Embryonic facial prominence (tissue), 1 donor: Measurements from ENCODE around the gene PGAP1.
"Not testable (repeated sequence)": the region's sequence is repeated elsewhere in the genome, so short reads cannot be mapped to it uniquely, and the experiment has no call there.

Experiments used
- DNase-seq: peaks from one replicate; pipeline ENCODE4 v3.0.0-alpha.2; 2016; ENCODE audit errors: extremely low spot score

Gene PGAP1

DNA sequence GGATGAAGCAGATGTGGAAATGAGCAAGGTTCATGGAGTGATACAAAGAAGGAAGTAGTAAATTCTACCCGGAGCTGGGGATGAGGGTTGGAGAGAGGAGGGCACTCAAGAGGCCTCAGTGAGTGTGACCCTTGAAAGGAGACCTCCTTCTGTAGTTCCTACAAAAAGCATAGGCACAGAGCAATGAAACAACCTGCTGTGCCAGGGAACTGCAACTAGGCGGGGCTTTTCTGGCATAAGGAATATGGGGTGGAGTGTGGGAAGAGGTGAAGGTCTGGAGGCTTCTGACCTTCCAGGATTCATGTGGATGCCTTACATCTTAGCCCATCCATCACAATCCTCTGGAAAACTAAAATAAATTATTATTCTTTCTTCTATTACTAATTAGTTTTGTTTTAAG is 25.5 kb upstream of the PGAP1 start:
- DNase-seq = no peak

GRCh38 chr2:196949116-196949515 is 22.6 kb upstream of the PGAP1 start:
- no peak for DNase-seq

DNA sequence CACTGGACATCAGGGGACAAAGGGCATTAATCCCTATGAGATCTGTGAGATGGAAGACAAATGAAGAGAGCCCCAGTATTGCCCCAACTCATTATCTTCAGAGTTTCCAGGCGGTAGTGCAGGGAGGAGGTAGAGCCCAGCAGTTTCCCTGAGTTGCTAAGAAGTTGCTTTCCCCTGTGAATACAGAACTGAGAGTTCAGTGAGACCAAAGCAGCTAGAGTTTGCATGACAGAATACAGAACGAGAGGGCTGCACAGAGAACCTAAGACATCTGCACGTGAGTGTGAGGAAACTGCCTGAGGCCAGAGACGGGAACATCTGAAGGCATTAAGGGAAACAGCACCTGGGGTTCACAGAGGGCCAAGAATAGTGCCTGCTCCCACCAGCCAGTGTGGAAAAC is 18.1 kb upstream of the PGAP1 start:
- no peak for DNase-seq

- DNase-seq = no peak
These were observed 15.0 kb upstream of the PGAP1 start for GRCh38 chr2:196941398-196942078.

DNA sequence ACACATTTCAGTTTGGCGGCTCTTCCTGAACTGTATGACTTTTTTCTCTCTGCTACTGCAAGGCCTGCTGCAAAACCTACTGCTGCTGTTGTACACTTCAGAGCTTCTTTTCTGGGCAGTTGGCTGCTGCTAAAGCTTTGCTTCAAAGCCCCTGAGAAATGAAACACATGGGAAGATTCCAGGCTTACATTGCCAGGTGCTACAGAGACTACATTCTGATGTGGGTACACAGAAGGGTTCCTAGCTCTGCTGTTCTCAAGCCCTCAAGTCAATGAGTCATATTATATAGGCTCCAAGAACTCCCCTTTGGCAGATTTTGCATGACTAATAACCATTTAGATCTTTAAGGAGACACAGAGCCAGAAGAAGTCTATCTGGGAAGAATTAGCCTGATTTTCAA is 12.9 kb upstream of the PGAP1 start:
- no peak for DNase-seq

GRCh38 chr2:196935432-196935831 is 8.9 kb upstream of the PGAP1 start:
- DNase-seq = no peak

DNA sequence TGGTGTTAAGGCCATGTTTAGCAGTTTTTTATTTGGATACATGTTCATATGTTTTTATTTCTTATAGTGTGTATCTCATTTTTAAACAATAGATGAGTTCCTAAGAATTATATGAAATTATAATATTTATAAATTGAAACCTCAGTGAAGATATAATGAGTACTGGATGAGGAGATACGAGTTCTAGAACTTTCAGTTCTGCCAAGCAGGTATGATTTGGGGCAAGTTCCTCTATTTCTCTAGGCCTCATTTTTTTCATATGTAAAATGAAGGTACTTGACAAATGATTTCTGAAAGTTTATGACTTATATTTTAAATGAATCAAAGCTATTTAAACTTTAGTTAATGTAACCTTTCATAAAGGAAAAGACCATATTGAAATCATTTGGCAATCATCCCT is 8.2 kb upstream of the PGAP1 start:
- no peak for DNase-seq

GRCh38 chr2:196931555-196931954 is 5.0 kb upstream of the PGAP1 start:
- DNase-seq = no peak

DNA sequence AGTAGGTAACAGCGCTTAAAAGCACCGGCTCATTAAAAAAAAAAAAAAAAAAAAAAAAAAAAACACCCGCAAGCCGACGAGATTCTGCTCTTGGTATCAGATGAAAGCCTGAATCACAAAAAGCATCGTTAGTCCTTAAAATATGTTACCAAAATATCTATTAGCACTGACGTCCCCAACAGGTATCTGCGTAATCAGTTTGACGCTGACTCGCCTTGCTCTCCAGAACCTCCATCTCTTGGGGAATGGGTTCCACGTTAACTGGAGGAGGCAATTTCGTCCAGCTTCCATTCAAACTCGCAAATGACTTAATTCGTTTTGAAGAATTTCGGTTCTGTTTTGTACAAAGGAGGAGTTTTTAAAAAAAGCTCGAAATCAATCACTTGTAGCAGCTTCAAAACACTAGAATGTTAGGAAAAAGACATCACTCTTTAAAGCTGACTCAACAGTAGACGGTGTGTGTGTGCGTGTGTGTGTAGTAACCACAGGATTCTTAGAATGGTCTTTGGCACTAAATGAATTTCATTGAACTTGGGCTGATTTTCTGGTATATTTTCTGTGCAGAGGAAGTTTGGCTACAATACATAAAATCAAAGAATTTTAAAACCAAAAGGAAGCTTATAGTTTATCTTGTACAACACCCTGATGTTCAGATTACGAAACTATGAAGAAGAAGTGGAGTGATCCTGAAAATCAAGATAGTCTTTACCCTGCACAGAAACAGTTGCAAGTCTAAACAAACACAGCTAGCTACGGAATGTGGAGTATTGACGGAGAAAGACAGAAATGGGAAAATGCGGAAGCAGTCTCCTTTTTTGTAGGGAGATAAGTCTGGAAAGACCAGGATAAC is 1.1 kb upstream of the PGAP1 start:
- peak; percentile 47 for DNase-seq

DNA sequence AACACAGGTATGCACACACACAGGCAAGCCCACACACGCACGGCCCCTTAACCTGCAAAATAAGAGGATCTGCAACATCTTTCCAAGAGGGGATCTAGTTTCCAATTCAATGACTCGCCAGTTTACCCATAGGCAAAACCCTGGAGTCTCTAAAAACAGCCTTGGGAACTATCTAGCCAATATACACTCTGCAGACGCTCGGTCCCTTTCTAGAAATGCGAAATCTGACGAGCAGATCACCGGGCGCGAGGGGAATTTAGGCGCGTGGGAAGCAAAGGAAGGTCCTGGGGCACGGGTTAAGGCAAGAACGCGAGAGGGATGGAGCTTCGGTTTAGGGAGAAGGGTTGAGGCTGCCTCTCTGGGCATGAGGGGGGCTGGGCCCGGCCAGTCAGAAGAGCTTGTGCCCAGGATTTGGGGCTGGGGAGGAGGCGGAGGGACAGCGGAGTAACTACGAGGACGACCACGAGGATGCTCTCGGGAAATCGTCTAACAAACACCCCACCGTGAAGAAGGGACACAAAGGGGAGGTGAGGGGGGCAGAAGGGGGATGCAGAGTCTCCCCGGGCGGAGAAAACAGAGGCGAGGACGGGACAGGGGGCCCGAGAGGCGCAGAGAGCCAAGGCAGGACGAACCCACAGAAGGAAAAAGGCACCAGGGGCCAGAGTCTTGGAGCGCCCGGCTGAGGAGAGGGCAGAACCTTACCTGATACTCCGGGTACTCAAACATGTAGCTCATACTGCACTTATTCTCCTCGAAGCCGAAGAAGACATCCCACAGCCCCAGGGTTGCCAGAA is 542 bp downstream of the PGAP1 start:
- DNase-seq = peak; percentile 20

DNA sequence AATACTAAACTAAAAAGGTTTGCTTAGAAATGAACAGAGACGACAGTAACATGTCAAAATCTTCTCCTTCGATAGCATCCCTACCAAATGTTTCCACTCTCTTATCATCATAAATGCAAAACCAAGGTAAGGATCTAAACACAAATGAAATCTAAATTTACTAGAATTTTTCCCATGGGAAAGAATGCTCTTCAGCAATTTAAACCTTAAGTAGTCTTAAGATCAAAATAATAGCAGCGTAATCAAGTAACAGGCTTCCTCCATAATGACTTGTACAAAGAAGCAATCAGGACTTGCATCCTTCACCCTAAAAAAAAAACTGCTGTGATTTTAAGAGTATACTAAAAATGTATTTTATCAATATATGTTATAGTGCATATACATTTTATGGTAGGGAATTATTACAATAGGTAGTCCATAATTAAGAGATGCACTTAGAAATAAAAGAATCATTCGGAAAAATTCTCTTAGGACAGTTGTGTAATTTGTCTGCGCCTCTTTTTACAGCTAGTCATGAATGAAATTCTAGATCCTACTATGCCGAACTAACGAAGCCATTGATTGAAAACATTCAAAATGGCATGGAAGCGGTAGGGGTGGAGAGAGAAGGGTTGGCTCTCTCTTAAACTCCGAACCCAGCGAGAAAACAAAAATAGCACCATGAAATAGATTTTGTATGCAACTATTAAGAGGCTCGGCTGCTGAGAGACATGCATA is 1.3 kb downstream of the PGAP1 start:
- peak; percentile 14 for DNase-seq

GRCh38 chr2:196924051-196924450 is 2.5 kb downstream of the PGAP1 start:
- no peak for DNase-seq

DNA sequence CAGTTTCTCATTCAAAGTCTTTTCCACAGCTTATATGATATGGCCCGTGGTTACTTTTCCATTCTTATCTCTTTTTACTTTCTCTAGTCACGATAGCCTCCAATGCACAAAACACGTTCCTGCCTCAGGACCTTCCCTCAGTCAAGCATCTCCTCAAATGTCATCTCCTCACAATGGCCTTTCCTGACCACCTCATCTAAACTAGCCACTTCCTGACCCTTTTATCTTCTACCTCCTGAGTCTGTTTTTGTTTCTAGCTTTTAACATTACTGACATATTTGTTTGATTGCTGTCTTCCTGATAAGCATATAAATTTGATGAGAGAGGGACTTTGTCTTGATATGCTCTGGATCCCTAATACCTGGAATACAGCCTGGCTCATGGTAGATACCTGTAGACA is 7.6 kb downstream of the PGAP1 start:
- DNase-seq = no peak

DNA sequence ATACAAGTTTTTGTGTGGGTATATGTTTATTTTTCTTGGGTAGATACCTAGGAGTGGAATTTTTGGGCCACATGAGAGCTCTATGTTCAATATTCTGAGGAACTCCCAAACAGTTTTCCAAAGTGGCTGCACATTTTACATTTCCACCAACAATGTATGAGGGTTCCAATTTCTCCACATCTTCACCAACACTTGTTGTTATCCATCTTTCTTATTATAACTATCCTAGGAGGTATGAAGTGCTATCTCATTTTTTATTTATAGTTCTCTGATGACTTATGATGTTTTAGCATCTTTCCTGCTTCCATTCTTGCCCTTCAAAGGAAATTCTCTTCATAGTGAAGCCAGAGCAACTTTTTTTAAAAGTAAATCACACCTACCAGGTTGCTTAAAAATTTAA is 8.7 kb downstream of the PGAP1 start:
- no peak for DNase-seq

GRCh38 chr2:196915507-196916189 is 10.9 kb downstream of the PGAP1 start:
- no peak for DNase-seq

DNA sequence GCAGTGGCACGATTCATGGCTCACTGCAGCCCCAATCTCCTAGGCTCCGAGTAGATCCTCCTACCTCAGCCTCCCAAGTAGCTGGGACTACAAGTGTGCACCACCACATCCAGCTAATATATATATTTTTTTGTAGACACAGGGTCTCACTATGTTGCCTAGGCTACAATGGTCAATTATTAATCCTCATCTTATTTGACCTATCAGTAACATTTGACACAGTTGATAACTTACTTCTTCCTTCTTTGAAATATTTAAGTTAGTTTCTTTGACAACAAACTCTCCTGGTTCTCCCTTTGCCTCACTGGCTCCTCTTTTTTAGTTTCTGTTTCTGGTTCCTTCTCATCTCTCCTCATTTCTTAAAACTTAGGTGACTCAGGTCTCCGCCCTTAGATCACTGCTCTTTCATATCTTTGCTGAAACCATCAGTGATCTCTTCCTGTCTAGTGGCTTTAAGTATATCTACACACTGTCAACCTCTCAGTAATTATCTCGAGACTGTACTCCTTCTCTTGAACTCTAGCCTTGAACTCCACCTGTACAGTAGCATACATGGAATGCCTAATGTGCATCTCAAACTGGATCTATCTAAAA is 11.5 kb downstream of the PGAP1 start:
- no peak for DNase-seq

DNA sequence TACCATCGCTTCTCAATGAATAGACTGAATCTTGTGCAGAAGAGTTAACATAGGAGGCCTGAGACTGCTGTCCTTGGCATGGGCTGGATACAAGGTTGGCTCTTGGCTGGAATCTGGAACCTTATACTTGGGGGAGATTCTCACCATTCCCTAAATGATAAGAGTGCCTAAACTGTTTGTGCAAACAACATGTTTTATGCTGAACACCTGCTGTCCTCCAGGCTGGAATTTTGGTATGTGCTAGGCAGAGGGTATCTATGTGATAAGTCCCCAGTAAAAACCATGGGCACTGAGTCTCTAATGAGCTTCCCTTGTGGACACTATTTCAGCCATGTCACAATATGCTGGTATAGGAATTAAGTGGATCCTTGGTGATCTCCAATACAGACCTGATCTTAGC is 12.8 kb downstream of the PGAP1 start:
- no peak for DNase-seq

DNA sequence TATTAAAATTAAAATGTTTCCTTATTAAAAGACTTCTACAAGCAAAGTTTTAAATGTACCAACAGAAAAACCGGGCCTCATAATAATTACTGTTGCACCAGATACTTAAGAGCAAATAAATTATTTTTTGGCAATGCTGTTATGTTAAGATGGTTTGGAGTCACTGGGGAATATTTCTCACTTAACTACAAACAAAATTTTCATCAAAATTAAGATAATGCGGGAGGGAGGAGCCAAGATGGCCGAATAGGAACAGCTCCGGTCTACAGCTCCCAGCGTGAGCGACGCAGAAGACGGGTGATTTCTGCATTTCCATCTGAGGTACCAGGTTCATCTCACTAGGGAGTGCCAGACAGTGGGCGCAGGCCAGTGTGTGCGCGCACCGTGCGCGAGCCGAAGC is 21.1 kb downstream of the PGAP1 start:
- not testable (repeated sequence) for DNase-seq

GRCh38 chr2:196902828-196903227 is 23.7 kb downstream of the PGAP1 start:
- no peak for DNase-seq

- DNase-seq = no peak
These were observed 25.7 kb downstream of the PGAP1 start for GRCh38 chr2:196900843-196901242.

- no peak for DNase-seq
These were observed 26.5 kb downstream of the PGAP1 start for GRCh38 chr2:196899976-196900375.
